ENCODE measurements around the gene OR13A1.
"Not testable (repeated sequence)": the region's sequence is repeated elsewhere in the genome, so short reads cannot be mapped to it uniquely, and the experiment has no call there.

The OR13A1 gene

GRCh38 chr10:45280113-45280760, 35.2 kb downstream of the OR13A1 start:
- DNase-seq, result no peak

- no peak for DNase-seq
These were observed 35.7 kb downstream of the OR13A1 start for GRCh38 chr10:45279682-45280081.

- no peak for DNase-seq
These were observed 36.4 kb downstream of the OR13A1 start for GRCh38 chr10:45278860-45279498.

GRCh38 chr10:45276146-45276545, 39.3 kb downstream of the OR13A1 start:
- DNase-seq, result not testable (repeated sequence)

- no peak for DNase-seq
These were observed 41.0 kb downstream of the OR13A1 start for GRCh38 chr10:45274364-45274763.

GRCh38 chr10:45267777-45268176, 47.6 kb downstream of the OR13A1 start:
- DNase-seq, result not testable (repeated sequence)

GRCh38 chr10:45265996-45266395, 49.4 kb downstream of the OR13A1 start:
- DNase-seq, result no peak

GRCh38 chr10:45261946-45262345, 53.5 kb downstream of the OR13A1 start:
- DNase-seq, result no peak

GRCh38 chr10:45261243-45261775, 54.1 kb downstream of the OR13A1 start:
- DNase-seq, result no peak

GRCh38 chr10:45260635-45261034, 54.8 kb downstream of the OR13A1 start:
- DNase-seq, result not testable (repeated sequence)

- DNase-seq, result not testable (repeated sequence)
These were observed 55.5 kb downstream of the OR13A1 start for GRCh38 chr10:45259786-45260495.

GRCh38 chr10:45257600-45257999, 57.8 kb downstream of the OR13A1 start:
- DNase-seq, result no peak

- DNase-seq, result no peak
These were observed 59.2 kb downstream of the OR13A1 start for GRCh38 chr10:45256246-45256645.

GRCh38 chr10:45255706-45256105, 59.7 kb downstream of the OR13A1 start:
- no peak for DNase-seq

- DNase-seq, result no peak
These were observed 60.5 kb downstream of the OR13A1 start for GRCh38 chr10:45254892-45255291.

- DNase-seq, result no peak
These were observed 62.1 kb downstream of the OR13A1 start for GRCh38 chr10:45253183-45253914.
